NK-92 treated with Interleukin-12 subunit alpha and Interleukin-12 subunit beta, amount 100 ng/mL, for 24 hours (cell line): Measurements from ENCODE around the gene C16orf86.

Experiments
- DNase-seq: peaks from one replicate; lab custom pipeline; 2025; lab: John Stamatoyannopoulos, UW

The C16orf86 gene

DNA sequence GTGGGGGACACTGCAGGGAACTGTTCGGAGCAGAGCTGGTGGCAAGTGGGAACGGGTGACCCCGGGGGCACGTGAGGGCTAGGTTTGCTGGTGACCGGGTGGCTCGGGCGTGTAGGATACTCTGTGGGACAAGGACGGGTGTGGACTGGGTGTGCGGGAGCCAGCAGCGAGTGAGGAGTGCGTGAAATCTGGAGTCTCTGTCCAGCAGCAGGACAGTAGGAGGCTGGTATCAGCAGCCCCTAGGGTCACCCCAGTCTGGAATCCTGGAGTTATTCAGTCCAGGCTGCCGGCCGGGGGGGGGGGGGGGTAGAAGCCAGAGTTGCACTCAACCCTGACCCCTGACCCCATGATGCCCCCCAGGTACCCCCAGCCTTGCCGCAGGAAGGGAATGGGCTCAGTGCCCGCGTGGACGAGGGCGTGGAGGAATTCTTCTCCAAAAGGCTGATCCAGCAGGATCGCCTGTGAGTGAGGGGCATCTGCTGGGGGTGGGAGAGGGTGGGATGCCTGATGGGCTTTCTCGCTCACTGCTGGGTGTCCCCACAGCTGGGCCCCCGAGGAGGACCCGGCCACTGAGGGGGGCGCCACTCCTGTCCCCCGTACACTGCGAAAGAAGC, 12.7 kb upstream of the C16orf86 start:
- no peak for DNase-seq

DNA sequence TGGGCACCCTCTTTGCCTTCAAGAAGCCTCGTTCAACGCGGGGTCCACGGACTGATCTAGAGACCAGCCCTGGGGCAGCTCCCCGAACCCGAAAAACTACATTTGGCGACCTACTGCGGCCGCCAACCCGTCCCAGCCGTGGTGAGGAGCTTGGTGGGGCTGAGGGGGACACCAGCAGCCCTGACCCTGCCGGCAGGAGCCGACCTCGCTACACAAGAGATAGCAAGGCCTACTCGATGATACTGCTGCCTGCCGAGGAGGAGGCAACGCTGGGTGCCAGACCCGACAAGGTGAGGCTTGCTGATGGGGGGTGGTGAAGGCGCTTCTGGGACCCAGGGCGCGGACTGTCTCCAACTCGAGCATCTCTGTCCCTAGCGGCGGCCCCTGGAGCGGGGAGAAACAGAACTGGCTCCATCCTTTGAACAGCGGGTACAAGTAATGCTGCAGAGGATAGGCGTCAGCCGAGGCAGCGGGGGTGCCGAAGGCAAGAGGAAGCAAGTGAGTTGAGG, 12.2 kb upstream of the C16orf86 start:
- DNase-seq: no peak

DNA sequence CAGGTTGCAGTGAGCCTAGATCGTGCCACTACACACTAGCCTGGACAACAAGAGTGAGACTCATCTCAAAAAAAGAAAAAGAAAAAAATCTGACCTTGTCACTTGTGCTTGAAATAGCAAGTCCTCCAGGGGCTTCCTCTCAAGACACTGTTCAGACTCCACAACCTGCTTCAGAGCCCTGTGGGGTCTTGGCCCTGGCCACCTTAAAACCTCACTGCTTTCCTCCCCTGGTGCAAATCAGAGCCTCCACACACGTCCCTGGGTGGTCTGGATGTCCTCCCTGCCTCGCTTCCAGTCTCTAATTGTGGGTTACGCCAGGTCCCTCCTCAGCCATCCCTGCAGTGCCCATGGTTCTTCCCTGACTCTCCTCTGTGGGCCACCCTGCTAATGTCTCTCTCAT, 11.3 kb upstream of the C16orf86 start:
- DNase-seq: no peak

DNA sequence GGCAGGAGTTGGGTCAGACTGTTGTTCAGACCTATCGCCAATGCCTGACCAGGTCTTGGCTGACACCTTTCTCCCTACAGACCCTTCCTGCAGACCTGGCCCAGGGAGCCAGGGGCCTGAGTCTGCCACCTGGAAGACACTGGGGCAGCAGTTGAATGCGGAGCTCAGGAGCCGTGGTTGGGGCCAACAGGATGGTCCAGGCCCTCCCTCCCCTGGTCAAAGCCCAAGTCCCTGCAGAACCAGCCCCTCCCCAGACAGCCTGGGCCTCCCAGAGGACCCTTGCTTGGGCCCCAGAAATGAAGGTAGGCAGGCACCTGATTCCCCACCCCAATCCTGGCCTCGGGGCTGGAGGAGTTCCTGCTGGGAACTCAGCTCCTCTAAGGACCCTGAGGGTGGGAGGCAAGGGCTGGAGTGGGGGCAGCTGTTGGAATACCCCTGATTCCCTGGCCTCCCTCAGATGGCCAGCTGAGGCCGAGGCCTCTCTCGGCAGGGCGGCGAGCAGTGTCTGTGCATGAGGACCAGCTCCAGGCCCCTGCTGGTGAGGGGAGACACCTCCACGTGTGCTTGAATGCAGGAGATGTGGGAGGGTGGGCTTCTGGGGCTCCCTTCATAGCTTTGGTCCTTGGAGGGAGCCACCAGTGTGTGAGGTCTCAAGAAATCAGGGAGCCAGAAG, 10.1 kb upstream of the C16orf86 start:
- no peak for DNase-seq

DNA sequence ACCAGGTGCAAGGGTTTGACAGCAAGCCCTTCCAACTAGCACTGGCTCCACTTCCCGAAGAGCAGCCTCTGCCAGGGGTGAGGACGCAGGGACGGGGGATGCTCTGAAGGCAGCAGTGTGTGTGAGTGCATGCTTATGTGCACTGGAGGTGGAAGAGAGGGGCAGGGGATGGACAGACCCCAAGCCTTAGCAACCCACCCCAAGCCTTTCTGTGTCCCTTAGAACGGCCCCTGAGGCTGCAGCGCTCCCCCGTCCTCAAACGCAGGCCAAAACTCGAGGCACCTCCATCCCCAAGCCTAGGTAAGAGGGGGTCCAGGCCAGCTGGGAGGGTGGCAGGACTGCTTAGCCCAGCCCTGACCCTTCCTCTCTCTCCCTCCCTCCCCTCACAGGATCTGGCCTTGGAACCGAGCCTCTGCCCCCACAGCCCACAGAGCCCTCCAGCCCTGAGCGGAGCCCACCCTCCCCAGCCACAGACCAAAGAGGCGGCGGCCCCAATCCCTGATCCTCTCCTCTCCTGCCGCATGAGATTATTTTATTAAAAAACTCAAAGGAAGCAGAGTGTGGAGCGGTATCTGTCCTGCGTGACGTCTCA, 9.5 kb upstream of the C16orf86 start:
- DNase-seq: no peak

DNA sequence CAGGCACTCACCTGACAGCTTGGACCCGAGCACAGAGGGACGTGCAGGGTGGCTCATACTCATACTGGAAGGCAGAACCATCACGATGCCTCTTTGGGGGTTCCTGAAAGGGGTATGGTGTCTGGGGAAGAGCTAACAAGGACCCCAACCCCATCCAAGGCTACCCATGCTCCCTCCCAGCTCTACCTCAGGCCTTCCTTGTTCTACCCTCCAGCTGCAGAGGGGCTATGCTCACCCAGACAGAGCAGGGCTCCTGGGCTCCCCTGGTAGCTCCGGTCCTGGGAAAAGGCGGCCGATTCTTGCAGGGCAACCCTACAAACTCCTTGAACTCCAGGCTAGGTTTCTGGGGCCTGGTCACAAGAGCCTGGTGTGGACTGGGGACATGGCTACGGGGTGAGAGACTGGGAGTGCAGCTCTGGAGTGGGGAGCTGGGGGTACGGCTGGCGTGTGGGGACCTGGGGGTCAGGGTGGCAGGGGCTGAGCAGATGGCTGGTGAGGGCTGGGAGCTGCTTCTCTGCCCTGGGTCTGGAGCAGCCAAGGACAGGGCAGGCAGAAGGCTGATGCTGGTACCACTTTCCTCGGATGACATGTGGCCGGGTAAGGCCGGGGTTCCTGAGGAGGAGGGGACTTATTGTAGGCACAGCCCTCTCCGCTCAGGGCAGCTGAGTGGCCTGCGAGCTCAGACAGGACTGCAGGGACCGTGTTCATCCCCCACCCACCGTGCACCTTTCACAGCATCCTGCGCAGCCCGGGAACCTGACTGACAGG, 8.7 kb upstream of the C16orf86 start:
- DNase-seq: no peak

DNA sequence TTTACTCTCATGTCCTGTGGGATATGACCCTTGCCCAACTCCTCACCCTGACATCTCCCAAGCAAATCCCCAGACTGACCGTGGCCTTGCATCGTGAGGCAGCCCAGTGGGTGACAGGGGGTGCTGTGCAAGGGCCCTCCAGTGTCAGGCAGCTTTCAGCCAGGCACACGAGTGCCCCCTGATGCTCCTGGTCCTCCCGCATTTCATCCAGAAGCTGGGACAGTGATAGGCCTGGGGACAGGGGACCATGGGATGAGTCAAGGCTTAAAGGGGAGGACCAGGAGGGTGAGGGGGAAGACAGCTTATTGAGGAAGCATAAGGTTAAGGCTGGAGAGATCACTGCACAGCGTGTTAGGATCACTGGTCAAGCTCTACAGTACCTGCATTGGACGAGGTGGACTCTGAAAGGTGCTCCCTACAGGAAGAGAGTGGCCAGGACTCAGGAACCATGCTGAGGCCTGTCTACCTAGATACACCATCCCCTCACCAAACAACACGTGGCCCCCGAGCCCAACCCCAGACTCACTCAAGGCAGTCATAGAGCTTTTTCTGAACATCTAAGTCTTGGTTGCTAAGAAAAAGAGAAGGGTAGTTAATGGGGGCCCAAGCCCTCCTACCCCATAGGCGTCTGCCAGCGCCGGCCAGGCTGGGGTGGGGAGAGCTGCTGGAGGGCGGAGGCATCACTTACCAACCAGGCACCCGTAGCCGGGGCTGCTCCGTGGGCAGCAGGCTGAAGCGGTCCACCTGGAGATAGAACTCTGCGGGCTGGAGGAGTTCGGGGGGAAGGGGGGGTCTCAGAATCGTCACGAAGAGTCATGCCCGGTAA, 7.6 kb upstream of the C16orf86 start:
- no peak for DNase-seq

DNA sequence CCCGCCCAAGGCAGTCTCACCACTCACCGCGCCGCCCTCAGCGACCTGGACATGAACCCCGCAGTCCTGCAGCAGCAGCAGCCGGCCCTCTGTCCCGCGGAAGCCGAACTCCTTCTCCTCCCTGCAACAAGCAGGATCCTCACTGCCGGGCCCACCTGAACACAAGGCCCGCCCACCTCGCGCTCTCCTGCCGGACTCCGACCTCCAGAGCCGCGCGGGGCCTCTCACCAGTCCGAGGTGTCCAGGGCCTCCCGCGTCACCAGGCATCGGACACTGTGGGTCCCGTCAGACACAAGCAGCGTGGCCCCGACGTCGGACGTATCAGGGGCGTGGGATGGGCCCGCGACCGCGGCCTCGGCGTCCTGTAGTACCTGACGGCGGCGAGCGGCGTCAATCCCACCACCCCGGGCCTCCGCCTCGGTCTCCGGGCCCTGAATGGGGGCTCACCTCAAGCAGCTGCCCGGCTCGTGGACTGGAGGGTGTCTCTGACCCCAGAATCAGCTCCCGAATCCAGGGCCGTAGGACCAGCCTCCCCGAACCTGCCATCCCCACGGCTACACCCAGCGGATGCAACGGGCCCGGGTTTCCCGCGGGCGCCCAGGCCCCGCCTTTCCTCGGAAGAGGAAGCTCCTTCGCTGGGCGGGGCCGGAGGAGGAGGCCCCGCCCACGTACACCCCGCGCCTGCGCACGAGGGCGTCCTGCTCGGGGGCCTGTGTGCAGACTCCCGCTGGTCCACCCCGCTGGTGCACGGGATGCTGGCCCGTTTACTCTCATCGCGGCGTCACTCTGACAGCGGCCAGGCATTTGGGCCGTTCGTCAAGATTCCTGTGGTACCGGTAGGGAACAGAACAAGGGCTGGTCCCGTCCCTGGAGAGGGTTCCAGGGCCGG, 6.7 kb upstream of the C16orf86 start, which contains the start of gene ACD:
ACD (minus strand) TSS at position 586 of the 889 bp plus-strand sequence; CDS start at position 546, 40 bp downstream.
- DNase-seq: peak; percentile 80

DNA sequence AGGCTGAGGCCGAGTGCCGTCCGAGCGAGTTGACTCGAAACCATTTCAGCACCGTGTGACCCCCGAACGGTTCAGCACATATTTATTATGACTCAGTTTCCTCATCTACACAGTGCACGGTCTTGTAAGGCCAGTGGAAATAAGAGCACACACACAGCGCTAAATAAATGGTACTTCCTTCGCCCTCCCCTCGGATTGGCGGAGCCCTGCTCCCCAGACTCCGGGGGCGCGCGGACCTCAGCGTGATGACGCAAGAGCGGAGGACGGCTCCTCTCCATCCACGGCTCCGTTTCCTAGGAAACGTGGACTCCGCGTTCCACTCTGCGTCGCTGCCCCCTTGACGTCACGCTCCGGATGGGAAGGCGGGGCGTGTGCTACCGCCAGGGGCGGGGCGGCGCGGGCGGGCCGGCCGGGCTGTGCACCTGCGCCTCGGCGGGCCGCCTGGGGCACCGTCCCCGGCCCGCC, 6.0 kb upstream of the C16orf86 start, which contains the start of gene PARD6A:
PARD6A (plus strand) TSS at position 397 of the 465 bp plus-strand sequence. CDS start 79 bp downstream, outside the sequence.
- peak; percentile 91 for DNase-seq

DNA sequence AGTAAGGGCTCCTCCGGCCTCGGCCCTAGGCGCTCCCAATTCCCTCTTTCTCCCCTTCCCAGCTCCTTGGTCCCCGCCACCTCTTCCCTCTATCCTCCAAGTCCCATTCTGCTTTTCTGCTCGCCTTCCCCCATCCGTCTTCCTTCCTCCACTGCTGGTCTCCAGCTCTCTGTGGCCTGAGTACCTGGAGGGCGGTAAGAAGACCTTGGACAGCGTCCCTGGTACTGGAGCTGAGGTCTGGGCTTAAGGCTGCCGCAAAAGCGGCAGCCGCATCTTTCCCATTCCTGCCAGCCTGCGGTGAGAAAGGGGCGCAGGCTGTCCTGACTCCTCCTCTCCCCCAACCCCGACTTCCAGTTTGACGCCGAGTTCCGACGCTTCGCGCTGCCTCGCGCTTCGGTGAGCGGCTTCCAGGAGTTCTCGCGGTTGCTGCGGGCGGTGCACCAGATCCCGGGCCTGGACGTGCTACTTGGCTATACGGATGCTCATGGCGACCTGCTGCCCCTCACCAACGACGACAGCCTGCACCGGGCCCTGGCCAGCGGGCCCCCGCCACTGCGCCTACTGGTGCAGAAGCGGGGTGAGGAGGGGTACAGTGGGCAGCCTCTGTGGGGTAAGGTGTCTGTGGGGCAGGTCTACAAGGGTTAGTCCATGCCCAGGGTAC, 5.4 kb upstream of the C16orf86 start:
- no peak for DNase-seq

DNA sequence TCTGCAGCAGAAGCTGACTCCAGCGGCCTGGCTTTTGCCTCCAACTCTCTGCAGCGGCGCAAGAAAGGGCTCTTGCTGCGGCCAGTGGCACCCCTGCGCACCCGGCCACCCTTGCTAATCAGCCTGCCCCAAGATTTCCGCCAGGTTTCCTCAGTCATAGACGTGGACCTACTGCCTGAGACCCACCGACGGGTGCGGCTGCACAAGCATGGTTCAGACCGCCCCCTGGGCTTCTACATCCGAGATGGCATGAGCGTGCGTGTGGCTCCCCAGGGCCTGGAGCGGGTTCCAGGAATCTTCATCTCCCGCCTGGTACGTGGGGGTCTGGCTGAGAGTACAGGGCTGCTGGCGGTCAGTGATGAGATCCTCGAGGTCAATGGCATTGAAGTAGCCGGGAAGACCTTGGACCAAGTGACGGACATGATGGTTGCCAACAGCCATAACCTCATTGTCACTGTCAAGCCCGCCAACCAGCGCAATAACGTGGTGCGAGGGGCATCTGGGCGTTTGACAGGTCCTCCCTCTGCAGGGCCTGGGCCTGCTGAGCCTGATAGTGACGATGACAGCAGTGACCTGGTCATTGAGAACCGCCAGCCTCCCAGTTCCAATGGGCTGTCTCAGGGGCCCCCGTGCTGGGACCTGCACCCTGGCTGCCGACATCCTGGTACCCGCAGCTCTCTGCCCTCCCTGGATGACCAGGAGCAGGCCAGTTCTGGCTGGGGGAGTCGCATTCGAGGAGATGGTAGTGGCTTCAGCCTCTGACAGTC, 4.5 kb upstream of the C16orf86 start:
- DNase-seq: no peak

DNA sequence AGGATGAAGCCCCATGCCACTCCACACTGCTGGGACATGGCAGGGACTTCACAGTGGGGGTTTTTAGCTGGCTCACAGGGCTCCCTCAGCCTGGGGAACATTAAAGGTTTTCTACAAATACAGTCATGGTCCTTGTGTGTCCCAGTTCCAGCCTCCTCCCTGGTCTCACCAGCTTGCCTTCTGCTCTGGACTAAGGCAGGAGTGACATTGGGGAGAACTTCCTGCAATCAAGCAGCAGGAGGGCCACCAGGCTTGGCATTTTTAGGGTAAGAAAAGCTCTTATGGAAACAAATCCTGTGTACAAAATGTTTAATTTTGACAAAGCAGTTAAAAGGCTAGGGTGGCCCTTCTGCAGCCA, 4.0 kb upstream of the C16orf86 start:
- no peak for DNase-seq

DNA sequence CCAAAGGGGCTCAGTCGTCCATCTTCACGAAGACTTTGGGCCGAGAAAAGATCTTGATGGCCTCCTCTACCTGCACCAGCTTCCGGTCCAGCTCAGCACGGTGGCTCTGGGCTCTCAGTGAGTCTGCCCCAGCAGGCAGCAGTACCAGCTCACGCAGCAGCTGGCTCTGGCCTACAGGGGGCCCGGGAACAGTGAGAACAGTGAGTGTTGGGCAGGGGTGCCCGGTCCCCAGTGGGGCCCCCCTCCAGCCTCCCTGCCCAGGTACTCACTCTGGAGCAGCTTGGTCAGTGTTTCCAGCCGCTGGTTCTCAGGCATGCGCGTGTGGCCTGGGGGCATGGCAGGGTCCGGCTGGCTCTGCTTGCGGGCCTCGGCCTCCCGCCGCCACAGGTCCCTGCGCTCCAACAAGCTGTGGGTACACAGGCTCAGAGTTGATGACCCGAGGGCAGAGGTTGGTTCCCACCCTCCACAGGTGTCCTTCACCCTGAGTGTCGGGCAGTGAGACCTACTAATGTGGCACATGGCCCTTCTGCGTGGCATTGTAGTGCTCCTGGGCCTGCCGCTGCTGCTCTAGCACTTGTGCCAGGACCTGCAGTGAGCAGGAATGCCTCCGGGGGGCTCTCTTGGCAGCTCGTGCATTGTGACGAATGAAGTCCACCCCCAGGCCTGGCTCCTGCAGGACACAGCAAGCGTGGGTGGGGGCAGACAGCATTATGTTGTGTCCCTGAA, 3.3 kb upstream of the C16orf86 start:
- no peak for DNase-seq

DNA sequence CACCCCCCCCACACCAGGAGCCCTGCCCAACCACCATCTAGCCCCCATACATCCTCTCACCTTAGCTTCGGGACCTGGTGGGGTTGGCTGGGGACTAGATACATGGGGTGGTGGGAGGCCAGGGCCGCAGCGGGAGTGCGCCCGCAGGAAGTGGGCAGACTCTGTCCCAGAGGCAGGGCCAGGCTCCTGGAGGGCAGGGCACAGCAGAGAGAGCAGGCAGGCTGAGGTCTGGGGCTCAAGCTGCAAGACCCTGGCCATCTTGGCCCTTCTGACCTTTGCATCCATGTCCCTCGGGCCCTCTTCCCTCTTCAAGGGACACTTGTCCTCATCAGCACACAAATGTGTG, 2.8 kb upstream of the C16orf86 start:
- DNase-seq: no peak

DNA sequence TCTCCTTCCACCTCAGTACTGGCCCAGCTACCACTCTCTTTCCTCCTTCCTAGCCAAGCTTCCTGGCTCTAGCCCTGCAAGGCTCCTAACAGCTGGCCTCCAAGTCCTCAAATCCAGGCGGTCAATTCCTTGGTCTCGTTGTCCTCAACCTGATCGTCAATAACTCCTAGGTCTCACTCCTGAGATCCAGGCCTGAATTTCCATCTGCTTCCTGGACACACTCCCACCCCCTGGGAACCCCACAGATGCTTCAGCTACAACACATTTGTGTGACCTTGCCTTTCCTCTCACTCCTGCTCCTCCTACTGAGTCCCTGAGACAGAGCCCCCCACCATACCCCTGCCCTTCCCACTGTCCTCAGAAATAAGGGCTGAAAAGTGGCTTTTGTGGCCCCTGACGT, 2.4 kb upstream of the C16orf86 start:
- no peak for DNase-seq

DNA sequence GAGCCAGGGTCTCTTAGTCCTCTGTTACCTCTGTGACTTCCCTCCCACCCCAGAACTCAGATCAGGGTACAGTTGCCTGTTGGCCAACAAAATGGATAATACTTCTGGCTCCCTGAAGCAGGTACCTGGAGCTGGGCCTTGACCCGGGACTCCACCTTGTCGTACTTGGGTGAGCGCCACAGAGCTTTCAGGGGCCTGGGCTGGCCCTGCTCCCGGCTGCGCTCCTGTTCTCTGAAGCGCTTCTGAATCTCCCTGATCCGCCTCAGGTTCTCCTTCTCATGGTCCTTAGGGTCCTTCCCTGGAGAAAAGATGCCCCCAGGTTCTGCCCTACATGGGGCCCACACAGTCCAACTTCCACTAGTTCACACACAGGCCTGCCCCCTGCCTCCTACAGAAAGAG, 1.7 kb upstream of the C16orf86 start:
- no peak for DNase-seq

DNA sequence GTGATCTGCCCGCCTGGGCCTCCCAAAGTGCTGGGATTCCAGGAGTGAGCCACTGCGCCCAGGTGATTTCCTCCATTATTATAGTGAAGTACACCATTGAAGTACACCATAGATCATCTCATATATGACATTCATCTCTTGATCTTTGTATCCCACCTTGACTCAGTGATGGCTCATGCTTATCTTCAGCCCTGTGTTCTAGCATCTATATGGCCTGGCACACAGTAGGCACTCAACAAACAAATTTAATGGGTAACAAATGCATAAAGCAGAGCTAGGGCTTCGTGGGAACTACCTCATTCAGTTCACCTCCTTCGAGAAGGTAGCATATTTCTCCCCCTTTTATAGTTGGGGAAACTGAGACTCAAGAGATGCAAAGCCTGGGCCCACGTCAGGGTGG, 1.0 kb upstream of the C16orf86 start:
- no peak for DNase-seq

DNA sequence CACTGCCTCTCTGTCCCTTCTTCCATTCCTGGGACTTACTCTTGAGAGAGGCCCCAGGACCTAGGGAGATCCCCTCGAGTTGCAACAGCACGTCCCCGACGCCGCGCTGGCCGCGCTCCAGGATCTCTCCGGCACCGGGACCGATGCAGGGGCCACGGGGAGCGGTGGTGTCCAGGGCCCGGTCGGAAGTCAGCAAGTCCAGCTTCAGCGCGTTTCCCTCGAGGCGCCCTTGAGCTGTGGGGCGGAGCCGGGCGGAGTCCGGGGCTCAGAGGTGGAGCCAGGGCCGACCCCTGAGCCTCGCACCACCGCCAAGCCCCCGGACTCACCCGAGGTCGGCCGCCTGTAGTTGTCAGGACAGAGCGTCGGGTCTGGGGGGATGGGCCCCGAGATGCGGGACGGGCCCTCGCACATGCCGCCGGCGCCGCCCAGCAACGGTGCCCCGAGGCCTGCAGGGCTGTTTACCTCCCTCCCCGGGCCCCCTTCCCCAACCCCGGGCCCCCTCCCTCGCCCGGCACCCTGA, 522 bp upstream of the C16orf86 start:
- DNase-seq: no peak
